AG09309 (cell line): ENCODE results near the gene SLC25A24.
"Not testable (repeated sequence)": the region's sequence is repeated elsewhere in the genome, so short reads cannot be mapped to it uniquely, and the experiment has no call there.

Experiments
- DNase-seq: peaks from one replicate; pipeline ENCODE4 v3.0.0-alpha.2; 2010; ENCODE audit warnings: low read depth
- H3K4me3 ChIP-seq: 2 replicates; pipeline ENCODE4 v1.5.1; 2011; ENCODE audit warnings: mild to moderate bottlenecking, low read depth, low read length, moderate library complexity; ENCODE audit not compliant: control insufficient read depth
- TF ChIP-seq, protein P1 (sequence below): IDR thresholded peaks from 2 replicates; pipeline ENCODE4 v1.5.1; 2011; ENCODE audit warnings: mild to moderate bottlenecking, low read depth, low read length, inconsistent platforms; ENCODE audit not compliant: insufficient read depth, control insufficient read depth; ENCODE audit errors: missing control alignments

Gene SLC25A24

DNA sequence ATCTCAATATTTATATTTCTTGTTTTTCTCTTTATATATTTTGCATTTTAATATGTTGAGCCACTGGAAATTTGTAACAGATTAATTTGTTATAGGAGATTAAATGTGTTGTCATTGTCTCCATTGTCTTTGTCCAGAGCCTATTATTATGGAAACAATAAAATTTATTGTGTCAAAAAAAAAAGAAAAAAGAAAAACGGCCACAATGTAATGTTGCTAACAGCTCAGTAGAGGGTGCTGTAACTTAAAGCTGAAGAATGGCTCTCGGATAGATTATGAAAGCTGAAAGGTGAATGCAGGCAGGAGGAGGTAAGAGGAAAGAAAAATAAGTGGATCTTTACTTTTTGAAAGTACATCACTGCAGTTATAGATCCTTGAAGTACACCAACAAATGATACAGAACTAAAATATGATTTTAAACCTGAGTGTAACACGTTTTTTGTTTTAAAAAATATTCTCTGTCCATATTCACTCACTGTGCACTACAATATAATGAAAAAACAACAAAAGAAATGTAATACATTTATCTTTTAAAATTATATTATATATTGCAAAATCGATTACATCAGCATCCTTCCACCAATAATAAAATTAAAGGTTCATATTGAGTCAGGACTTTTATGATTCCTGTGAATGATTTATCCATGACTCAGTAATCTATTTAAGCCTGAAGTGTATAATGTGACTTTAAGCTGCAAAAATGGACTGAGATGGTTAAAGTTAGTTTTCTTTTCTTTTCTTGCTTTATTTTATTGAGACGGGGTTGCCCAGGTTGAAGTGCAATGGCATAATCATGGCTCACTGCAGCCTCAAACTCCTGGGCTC is 14.7 kb upstream of the SLC25A24 start:
- not testable (repeated sequence) for DNase-seq, H3K4me3 ChIP-seq
- TF ChIP-seq, protein P1, sequence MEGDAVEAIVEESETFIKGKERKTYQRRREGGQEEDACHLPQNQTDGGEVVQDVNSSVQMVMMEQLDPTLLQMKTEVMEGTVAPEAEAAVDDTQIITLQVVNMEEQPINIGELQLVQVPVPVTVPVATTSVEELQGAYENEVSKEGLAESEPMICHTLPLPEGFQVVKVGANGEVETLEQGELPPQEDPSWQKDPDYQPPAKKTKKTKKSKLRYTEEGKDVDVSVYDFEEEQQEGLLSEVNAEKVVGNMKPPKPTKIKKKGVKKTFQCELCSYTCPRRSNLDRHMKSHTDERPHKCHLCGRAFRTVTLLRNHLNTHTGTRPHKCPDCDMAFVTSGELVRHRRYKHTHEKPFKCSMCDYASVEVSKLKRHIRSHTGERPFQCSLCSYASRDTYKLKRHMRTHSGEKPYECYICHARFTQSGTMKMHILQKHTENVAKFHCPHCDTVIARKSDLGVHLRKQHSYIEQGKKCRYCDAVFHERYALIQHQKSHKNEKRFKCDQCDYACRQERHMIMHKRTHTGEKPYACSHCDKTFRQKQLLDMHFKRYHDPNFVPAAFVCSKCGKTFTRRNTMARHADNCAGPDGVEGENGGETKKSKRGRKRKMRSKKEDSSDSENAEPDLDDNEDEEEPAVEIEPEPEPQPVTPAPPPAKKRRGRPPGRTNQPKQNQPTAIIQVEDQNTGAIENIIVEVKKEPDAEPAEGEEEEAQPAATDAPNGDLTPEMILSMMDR = peak; percentile 40

DNA sequence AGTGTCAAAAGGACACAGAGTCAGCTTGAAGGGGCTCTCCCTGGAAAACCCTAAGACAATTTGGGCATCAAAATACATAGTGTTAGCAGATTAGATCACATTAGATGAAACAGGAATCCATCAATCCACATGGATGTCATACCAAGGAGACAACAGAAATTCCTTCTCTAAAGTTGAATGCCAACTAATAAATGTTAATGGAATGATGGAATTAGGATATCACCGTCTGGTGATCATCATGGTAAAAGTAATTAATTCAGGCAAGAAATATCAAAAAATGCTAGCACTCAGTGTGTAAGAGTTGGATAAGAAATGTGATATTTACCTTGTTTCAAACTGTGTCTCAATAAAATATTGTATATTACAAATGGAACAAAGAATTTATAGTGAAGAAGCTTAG is 10.9 kb upstream of the SLC25A24 start:
- no peak overlapping the region for H3K4me3 ChIP-seq
- TF ChIP-seq, protein P1 = no peak
- no peak for DNase-seq

DNA sequence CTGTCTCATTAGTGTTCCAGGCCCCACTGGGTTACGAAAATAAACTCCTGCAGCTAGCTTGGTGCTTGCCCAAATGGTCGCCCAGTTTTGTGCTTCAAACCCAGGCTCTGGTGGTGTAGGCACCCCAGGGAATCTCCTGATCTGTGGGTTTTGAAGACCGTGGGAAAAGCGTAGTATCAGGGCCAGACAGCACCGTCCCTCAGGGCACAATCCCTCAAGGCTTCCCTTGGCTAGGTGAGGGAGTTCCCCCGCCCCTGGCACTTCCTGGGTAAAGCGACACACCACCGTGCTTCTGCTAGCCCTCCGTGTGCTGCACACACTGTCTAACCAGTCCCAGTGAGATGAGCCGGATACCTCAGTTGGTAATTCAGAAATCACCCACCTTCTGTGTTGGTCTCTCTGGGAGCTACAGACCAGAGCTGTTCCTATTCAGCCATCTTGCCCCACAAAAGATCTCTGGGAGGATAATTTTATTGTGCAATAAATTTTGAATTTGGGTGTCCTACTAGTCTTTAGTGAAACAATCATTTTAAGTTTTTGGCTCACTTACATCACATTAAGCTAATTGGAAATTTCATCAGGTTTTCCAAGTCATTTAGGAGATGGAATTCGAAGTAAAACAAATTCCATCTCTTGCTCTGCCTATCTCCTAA is 9.4 kb upstream of the SLC25A24 start:
- H3K4me3 ChIP-seq = no peak overlapping the region
- no peak for DNase-seq
- TF ChIP-seq, protein P1 = no peak

DNA sequence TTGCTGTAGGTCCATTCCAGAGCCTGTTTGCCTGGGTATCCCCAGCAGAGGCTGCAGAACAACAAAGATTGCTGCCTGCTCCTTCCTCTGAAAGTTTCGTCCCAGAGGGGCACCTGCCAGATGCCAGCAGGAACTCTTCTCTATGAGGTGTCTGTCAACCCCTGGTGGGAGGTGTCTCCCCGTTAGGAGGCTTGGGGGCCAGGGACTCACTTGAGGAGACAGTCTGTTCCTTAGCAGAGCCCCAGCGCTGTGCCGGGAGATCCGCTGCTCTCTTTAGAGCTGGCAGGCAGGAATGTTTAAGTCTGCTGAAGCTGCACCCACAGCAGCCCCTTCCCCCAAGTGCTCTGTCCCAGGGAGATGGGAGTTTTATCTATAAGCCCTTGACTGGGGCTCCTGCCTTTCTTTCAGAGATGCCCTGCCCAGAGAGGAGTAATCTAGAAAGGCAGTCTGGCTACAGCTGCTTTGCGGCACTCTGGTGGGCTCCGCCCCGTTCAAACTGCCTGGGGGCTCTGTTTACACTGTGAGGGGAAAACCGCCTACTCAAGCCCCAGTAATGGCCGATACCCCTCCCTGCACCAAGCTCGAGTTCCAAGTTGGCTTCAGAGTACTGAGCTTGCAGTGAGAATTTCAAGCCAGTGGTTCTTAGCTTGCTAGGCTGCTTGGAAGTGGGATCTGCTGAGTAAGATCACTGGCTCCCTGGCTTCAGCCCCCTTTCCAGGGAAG is 8.7 kb upstream of the SLC25A24 start:
- TF ChIP-seq, protein P1 = no peak
- DNase-seq = no peak
- H3K4me3 ChIP-seq = no peak overlapping the region

DNA sequence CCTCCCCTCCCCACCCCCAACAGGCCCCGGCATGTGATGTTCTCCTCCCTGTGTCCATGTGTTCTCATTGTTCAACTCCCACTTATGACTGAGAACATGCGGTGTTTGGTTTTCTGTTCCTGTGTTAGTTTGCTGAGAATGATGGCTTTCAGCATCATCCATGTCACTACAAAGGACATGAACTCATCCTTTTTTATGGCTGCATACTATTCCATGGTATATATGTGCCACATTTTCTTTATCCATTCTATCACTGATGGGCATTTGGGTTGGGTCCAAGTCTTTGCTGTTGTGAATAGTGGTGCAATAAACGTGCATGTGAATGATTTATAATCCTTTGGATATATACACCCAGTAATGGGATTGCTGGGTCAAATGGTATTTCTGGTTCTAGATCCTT is 3.4 kb upstream of the SLC25A24 start:
- not testable (repeated sequence) for DNase-seq

DNA sequence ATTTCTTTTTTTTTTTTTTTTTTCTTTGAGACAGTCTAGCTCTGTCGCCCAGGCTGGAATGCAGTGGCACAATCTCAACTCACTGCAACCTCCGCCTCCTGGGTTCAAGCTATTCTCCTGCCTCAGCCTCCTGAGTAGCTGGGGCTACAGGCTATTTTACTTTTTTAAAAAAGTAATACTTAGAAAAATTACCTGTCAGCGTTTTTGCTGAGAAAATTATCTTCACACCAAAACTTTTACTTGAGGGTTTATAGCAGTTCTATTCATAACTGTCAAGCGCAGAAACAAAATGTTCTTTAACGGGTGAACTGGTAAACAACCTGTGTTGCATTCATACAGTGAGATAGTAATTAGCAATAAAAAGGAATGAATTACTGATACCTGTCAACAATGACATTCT is 1.5 kb upstream of the SLC25A24 start:
- TF ChIP-seq, protein P1 = no peak
- DNase-seq = no peak
- no peak overlapping the region for H3K4me3 ChIP-seq

More for the DNA sequence above, 3.4 kb upstream of the SLC25A24 start:
- H3K4me3 ChIP-seq = not testable (repeated sequence)

DNA sequence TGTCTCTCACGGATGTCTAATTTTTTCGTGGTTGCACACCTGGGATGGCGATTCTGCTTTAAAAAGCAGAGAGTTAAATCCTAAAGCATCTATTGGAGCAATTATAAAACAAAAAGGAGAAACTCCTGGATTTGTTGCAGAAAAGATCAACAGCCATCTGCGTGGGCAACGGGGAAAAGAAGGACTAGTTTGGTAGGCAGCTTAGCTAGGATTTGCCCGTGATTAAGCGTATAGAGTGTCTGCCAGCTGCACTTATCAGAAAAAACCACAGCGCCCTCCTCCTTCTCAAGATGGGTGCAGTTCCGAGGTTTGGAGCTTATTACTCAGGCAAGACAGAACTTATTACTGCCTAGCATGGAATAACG is 526 bp upstream of the SLC25A24 start:
- H3K4me3 ChIP-seq = peak overlapping the region; percentile 96
- DNase-seq = peak; percentile 59
- TF ChIP-seq, protein P1 = peak; percentile 39
